GM12872 (cell line): Measurements from ENCODE around the gene SYNM.

ENCODE experiments used
- TF ChIP-seq, protein P1 (sequence below): IDR thresholded peaks from 3 replicates; pipeline ENCODE4 v1.5.1; 2011; ENCODE audit warnings: low read depth, mild to moderate bottlenecking, low read length, moderate library complexity; ENCODE audit not compliant: insufficient read depth

SYNM gene

DNA sequence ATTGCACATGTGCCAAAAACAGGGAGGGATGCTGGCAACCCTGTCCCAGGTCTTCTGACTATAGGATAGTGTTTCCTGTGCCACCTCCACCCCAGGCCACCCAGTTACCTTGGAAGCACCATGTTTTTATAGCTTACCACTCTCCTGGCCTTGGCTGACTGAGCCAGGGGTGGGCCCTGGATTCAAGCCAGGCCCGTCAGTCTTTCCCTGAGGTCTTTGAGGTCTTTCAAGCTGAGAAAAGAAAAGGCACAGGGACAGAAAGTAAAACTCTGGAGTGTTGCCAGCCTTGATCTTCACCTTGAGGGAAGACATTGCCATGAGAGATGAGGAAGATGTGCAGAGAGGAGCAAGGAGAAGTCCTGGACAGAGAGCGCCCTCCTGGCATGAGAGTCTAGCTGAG, 46.3 kb downstream of the SYNM start:
- TF ChIP-seq, protein P1, sequence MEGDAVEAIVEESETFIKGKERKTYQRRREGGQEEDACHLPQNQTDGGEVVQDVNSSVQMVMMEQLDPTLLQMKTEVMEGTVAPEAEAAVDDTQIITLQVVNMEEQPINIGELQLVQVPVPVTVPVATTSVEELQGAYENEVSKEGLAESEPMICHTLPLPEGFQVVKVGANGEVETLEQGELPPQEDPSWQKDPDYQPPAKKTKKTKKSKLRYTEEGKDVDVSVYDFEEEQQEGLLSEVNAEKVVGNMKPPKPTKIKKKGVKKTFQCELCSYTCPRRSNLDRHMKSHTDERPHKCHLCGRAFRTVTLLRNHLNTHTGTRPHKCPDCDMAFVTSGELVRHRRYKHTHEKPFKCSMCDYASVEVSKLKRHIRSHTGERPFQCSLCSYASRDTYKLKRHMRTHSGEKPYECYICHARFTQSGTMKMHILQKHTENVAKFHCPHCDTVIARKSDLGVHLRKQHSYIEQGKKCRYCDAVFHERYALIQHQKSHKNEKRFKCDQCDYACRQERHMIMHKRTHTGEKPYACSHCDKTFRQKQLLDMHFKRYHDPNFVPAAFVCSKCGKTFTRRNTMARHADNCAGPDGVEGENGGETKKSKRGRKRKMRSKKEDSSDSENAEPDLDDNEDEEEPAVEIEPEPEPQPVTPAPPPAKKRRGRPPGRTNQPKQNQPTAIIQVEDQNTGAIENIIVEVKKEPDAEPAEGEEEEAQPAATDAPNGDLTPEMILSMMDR, result no peak

DNA sequence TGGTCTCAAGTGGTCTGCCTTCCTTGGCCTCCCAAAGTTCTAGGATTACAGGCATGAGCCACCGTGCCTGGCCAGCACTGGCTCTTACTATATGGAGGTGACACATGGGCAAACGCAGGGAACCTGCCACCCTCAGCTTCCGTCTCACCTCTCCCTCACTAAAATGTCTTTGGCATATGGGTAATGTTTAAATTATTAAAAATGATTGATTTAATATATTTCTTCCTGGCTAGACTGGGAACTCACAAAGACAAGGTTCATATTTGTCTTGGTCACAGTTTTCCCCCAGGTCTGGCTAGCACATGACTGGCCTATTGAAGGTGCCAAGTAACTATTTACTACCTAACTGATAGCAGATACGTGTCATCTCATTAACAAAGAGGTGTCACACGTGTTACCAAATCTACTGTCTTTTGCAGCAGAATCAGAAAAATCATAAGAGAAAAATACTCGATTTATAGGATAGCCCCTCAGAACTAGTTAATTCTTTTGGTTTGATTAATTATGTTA, 48.2 kb downstream of the SYNM start:
- TF ChIP-seq, protein P1, result no peak

DNA sequence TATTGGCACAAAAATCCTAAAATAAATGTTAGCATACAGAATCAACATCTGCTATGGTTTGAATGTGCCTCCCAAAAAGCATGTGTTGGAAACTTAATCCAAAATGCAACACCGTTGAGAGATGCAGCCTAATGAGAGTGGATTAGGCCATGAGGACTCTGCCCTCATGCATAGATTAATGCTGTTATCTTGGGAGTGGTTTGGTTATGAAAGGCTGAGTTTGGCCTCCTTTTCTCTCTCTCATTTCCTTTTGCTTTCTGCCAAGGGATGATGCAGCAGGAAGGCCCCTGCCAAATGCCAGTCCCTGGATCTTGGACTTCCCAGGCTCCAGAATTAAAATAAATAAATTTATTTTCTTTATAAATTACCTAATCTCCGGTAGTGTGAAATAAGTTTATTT, 49.4 kb downstream of the SYNM start:
- TF ChIP-seq, protein P1, result no peak

DNA sequence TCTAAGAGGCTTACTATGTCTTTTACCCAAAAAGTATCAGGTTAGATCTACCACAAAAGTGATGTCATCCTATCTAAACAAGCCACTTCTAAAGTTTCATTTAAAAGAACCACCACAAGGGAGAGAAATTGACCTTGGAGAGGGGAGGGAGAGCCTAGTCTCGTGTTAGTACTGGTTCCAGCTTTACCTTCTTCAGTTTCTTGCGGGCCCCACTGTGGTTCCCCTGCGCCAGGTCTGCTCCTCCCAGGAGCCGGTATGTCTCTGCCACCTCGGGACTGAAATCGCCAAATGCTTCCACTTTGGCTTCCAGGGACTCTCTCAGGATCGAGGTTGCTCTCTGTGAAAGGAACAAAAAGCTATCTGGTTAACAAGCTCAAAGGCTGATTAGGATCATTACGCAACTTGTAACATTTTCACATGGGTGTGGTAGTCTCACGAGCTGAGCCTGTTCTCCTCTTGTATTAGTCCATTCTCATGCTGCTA, 51.1 kb downstream of the SYNM start:
- TF ChIP-seq, protein P1, result no peak

DNA sequence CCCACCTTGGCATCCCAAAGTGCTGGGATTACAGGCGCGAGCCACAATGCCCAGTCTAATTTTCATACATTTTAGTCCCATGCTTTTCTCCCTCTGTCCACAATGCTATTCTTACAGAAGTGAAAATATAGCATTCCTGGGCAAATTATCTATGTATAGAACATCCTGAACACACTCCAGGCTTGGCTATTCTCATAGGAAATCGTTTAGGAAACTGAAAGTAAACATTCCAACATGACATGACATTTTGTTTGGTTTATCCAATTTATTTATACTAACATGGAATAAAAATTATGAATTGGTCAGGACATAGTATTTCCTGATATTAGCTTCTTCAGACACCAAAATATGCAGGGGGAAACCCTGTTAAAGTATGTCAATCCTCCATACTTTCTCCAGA, 52.6 kb downstream of the SYNM start:
- TF ChIP-seq, protein P1, result no peak

DNA sequence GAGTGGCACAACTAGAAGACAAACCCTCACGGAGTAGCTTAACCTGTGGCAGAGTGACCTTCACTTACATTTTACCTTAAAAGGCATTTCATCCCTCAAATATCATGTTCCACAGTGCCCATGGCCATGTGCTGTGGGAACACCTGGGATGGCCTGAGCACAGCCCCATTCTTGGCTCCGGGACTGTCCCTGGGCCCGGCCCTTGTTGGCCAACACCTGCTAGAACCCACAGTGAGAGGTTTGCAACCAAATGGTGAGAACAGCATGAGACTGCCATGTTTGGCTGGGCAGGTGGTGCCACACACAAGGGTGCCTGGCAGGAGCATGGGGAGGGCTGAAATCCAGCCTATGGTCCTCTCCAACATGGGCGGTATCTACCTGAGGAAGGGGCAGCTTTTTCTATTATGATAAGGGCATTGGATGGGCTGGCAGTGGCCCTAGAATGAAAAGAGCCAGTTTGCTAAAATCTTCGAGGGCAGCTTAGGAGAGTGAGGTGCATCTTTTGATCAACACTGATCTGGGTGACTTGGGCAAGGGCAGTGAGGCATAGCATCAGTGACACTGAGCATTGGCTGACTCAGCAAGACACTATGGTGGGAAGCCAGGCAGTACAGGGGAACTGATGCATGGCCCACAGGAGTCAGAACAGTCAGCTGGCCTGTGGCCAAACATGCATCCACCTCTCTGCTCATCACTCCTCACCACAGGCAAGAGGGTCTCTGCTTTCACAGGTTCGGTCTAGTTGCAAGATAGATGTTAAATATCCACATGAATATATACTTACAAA, 53.9 kb downstream of the SYNM start:
- TF ChIP-seq, protein P1, result no peak

DNA sequence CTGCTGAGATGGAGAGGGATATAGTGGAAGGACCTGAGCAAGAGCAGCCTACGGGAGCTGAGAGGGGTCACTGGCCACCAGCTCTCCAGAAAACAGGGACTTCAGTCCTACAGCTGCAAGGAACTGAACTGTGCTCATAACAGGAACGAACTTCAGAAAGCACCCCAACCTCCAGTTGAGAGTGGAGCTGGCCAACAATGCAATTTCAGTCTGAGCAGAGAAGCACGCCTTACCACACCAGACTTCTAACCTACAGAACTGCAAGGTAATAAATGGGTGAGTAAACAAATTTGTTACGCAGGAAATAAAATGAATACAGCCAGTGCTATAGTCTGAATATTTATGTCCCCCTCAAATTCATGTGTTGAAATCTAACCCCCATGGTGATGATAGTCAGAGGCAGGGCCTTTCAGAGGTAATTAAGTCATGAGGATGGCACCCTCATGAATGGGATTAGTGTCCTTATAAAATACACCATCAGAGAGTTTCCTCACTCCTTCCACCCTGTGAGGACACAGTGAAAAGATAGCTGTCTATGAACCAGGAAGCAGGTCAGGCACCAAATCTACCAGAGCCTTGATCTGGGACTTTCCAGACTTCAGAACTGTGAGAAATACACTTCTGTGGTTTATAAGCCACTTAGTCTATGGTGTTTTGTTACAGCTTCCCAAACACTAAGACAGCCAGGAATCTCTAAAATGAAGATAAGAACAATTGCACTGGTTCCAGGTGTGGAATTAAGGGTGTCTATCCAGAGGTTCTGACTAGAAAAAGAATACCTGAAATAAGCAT, 58.6 kb downstream of the SYNM start:
- TF ChIP-seq, protein P1, result no peak
